ENCODE data around the gene CHPT1.

The CHPT1 gene

GRCh38 chr12:101686176-101686575 is 11.3 kb upstream of the CHPT1 start:
- DNase-seq = no peak

GRCh38 chr12:101690544-101691098 is 6.8 kb upstream of the CHPT1 start:
- DNase-seq = no peak

GRCh38 chr12:101691503-101692096 is 5.8 kb upstream of the CHPT1 start:
- no peak for DNase-seq

- no peak for DNase-seq
Observed at GRCh38 chr12:101694297-101694848, 3.1 kb upstream of the CHPT1 start.

- no peak for DNase-seq
Observed at GRCh38 chr12:101694986-101695385, 2.5 kb upstream of the CHPT1 start.

GRCh38 chr12:101695706-101696105 is 1.7 kb upstream of the CHPT1 start:
- DNase-seq = no peak

- no peak for DNase-seq
Observed at GRCh38 chr12:101696251-101697196, 916 bp upstream of the CHPT1 start.

GRCh38 chr12:101697930-101698799 is 725 bp downstream of the CHPT1 start:
- peak; percentile 28 for DNase-seq

- DNase-seq = no peak
Observed at GRCh38 chr12:101698800-101699347, 1.4 kb downstream of the CHPT1 start.

GRCh38 chr12:101700299-101700820 is 2.9 kb downstream of the CHPT1 start:
- no peak for DNase-seq

- no peak for DNase-seq
Observed at GRCh38 chr12:101703487-101703886, 6.0 kb downstream of the CHPT1 start.

- no peak for DNase-seq
Observed at GRCh38 chr12:101706403-101706802, 9.0 kb downstream of the CHPT1 start.

- no peak for DNase-seq
Observed at GRCh38 chr12:101707131-101707782, 9.8 kb downstream of the CHPT1 start.

- DNase-seq = no peak
Observed at GRCh38 chr12:101710288-101710687, 12.8 kb downstream of the CHPT1 start.

GRCh38 chr12:101713059-101713682 is 15.7 kb downstream of the CHPT1 start:
- no peak for DNase-seq

- DNase-seq = no peak
Observed at GRCh38 chr12:101713930-101714329, 16.5 kb downstream of the CHPT1 start.

- no peak for DNase-seq
Observed at GRCh38 chr12:101714877-101715444, 17.5 kb downstream of the CHPT1 start.

- DNase-seq = no peak
Observed at GRCh38 chr12:101719566-101719965, 22.1 kb downstream of the CHPT1 start.

- no peak for DNase-seq
Observed at GRCh38 chr12:101720118-101720517, 22.7 kb downstream of the CHPT1 start.

GRCh38 chr12:101722392-101722791 is 25.0 kb downstream of the CHPT1 start:
- no peak for DNase-seq

- no peak for DNase-seq
Observed at GRCh38 chr12:101727098-101727497, 29.7 kb downstream of the CHPT1 start.

All from kidney glomerular epithelial cell (primary cell).